Breast epithelium (tissue), 4 donors: Measurements from ENCODE around the gene CHCHD6. TPM values are rescaled to one million over a fixed set of nuclear protein-coding genes. Genes with fewer than 3 reads are reported as not detected.

Experiments used
- DNase-seq, 2 donors: peaks; one replicate each; pipeline ENCODE4 v3.0.0-alpha.2; 2019; ENCODE audit warnings: low spot score in 2 of 2
- H3K27ac ChIP-seq, 2 donors: fragments of 200-600 bp; sonication (generic) in 1 of 2; one replicate each; pipeline ENCODE4 v1.5.1; 2016 to 2019; ENCODE audit warnings: mild to moderate bottlenecking in 1 of 2
- H3K27me3 ChIP-seq, 2 donors: fragments of 200-600 bp; sonication (generic) in 1 of 2; one replicate each; pipeline versions ENCODE4 v1.5.1 to v1.6.0; 2017 to 2019; ENCODE audit warnings: control low read depth in 1 of 2, mild to moderate bottlenecking in 1 of 2
- H3K36me3 ChIP-seq: fragments of 200-600 bp; one replicate; pipeline ENCODE4 v1.5.1; 2019
- H3K4me1 ChIP-seq, 2 donors: fragments of 200-600 bp; sonication (generic); one replicate each; pipeline ENCODE4 v1.5.1; 2016 to 2019; ENCODE audit warnings: control low read depth in 1 of 2
- H3K4me3 ChIP-seq, 3 donors: fragments of 200-600 bp; sonication (generic); 1 replicate in 2 of 3; 2 replicates in 1 of 3; pipeline ENCODE4 v1.5.1; 2016 to 2019; ENCODE audit warnings: mild to moderate bottlenecking in 3 of 3, moderate library complexity in 2 of 3
- H3K9me3 ChIP-seq, 2 donors: fragments of 200-600 bp; sonication (generic) in 1 of 2; one replicate each; pipeline ENCODE4 v1.5.1; 2016 to 2019; ENCODE audit warnings: control low read depth in 1 of 2
- POLR2A ChIP-seq: fragments of 450-650 bp; IDR thresholded peaks from one replicate; pipeline ENCODE4 v1.6.1; 2016; ENCODE audit warnings: antibody characterized with exemption, mild to moderate bottlenecking, moderate library complexity
- POLR2AphosphoS5 ChIP-seq, 3 donors: sonication (generic); formaldehyde crosslinking; IDR thresholded peaks; one replicate each; pipeline ENCODE4 v1.6.1; 2017; ENCODE audit warnings: antibody characterized with exemption in 3 of 3
- intact Hi-C: fragments of 100-400 bp; cut with DNase I; formaldehyde crosslinking; loops from one replicate; pipeline ENCODE4 v1.15.1; 2023; ENCODE audit warnings: low total_unique reads
- total RNA-seq, 3 donors: library from RNA; depleted of rRNA; stranded (reverse); fragments of >200 nt; gene quantifications; one replicate each; pipeline ENCODE4 v1.1.0, GENCODE V29; 2016
- TF ChIP-seq, protein P1 (sequence below), 3 donors: fragments of 450-650 bp; IDR thresholded peaks; one replicate each; pipeline ENCODE4 v1.5.1; 2016 to 2017; ENCODE audit warnings: antibody characterized with exemption in 3 of 3, mild to moderate bottlenecking in 3 of 3, moderate library complexity in 3 of 3

CHCHD6 gene
- total RNA-seq, 3 donors from 2014 or later = 12.2 to 21.2 (median 19.3) TPM

DNA sequence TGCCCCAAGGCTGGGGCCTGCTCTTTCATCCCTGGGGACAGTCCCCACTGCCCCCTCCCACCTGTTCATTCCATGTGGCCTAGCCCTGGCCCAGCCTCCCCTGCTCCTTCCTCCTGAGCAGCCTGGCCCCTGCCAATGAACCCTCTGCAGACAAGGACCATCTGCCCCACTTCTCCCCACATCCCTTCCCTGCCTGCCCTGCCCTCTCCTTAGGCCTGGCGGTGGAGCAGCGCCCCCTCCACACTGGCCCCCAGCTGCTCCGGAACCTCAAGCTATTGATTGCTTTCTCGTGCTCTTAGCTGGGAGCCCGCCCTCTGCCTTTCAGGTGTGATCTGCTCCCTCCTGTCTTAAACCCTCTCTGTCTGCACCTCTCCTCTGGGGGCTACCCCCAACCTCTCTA, 286.9 kb downstream of the CHCHD6 start:
- peaks cover 21 to 30% of the 10 kb centered on the region in 2 donors for H3K4me1 ChIP-seq
- H3K27me3 ChIP-seq = no peaks in the 10 kb centered on the region

DNA sequence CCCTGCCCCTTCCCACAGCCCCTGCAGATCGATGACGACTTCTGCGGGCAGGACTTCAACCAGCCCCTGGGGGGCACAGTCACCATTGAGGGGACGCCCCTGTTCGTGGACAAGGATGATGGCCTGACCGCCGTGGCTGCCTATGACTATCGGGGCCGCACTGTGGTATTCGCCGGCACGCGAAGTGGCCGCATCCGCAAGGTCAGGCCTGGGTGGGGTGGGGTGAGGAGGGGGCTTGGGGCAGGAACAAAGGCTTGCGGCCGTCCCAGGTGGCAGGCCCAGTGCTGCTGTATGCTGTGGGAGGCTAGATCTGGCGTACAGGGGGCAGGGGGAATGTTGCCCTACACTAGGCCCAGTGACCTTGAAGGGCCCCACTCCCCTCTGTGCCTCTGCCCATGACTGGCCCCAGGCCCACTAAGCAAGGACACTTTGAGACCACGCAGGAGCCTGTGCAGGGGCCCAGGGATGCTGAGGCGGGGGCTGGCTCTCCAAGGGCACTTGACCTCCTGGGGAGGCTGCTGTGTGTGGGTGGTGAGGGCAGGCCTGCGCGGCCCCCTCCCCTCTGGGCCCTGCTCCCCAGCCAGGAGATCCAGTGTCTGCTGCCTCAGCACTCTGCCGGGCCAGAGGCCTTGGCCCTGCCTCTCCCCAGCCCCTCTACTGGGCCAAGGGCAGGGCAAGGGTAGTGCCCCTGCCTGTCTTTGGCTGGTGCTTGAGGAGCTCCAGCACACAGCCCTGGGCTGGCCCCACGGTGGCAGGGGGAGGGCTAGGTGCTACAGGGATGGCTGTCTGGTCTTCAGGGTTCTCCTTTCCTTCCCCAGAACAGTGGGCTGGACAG, 287.5 kb downstream of the CHCHD6 start:
- Histone ChIP-seq H3K4me3 (no peak overlapping the region), H3K9me3 (no peaks in the 10 kb centered on the region), H3K27me3 (no peaks in the 10 kb centered on the region), H3K36me3 (no peaks in the 10 kb centered on the region), H3K27ac (peak overlapping the region in 1 of 2 donors; percentile 88), H3K4me1 (peaks cover 21 to 28% of the 10 kb centered on the region in 2 donors)
- TF ChIP-seq POLR2A (no peak), POLR2AphosphoS5 (IDR thresholded peaks at IDR 0.05) (no peak)
- TF ChIP-seq, protein P1, sequence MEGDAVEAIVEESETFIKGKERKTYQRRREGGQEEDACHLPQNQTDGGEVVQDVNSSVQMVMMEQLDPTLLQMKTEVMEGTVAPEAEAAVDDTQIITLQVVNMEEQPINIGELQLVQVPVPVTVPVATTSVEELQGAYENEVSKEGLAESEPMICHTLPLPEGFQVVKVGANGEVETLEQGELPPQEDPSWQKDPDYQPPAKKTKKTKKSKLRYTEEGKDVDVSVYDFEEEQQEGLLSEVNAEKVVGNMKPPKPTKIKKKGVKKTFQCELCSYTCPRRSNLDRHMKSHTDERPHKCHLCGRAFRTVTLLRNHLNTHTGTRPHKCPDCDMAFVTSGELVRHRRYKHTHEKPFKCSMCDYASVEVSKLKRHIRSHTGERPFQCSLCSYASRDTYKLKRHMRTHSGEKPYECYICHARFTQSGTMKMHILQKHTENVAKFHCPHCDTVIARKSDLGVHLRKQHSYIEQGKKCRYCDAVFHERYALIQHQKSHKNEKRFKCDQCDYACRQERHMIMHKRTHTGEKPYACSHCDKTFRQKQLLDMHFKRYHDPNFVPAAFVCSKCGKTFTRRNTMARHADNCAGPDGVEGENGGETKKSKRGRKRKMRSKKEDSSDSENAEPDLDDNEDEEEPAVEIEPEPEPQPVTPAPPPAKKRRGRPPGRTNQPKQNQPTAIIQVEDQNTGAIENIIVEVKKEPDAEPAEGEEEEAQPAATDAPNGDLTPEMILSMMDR (IDR thresholded peaks at IDR 0.05) = no peak
- no peak for DNase-seq
- intact Hi-C loops = no loop called here

More for the DNA sequence above, 286.9 kb downstream of the CHCHD6 start:
- peak overlapping the region in 1 of 2 donors; percentile 88 for H3K27ac ChIP-seq
- intact Hi-C loops = no loop called here
- no peaks in the 10 kb centered on the region for H3K9me3 ChIP-seq
- TF ChIP-seq, protein P1 (IDR thresholded peaks at IDR 0.05) = no peak
- TF ChIP-seq POLR2AphosphoS5 (IDR thresholded peaks at IDR 0.05) = no peak
- TF ChIP-seq POLR2A = no peak
- DNase-seq = no peak
- H3K4me3 ChIP-seq = no peak overlapping the region
- H3K36me3 ChIP-seq = no peaks in the 10 kb centered on the region

DNA sequence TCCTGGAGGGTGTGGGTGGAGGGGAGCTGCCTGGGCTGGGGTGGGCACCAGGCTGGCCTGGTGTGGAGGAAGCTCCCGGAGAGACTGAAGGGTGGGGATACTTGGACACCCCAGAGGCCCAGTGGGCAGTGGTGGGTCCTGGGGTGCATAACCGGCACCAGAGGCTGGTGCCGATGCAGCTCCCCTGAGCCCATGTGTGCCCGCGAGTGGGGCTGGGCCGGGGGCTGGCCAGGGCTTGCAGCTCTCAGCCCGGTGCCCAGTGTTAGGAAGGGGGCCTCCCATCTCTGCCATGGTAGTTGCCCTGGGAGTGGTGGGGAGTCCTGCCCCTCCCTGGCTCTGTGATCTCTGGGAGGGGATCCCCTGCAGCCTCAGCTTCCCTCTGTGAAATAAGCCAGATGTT, 288.2 kb downstream of the CHCHD6 start:
- TF ChIP-seq POLR2AphosphoS5 (IDR thresholded peaks at IDR 0.05) (no peak), POLR2A (no peak)
- TF ChIP-seq, protein P1 (IDR thresholded peaks at IDR 0.05) = no peak

DNA sequence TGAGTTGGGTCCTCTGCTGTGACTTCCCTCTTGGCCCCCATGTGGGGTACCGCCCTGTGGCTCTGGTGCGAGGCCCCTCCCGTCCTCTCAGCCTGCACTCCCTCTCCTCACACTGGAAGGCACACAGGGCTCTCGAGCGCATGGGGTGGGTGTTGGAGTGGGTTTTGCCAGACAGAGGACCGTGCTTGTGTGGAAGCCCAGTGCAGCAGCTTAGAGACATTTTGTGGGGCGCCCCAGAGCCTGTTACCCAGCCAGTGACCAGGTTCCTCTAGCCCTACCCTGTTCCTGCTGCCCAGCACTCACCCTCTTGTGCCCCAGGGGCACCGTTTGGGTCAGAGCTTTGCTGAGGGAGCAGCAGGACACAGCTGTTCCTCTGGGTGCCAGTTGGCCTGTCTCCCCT, 288.7 kb downstream of the CHCHD6 start:
- Histone ChIP-seq H3K4me3 (no peak overlapping the region), H3K27me3 (no peaks in the 10 kb centered on the region), H3K27ac (peak overlapping the region in 1 of 2 donors; percentile 88), H3K36me3 (no peaks in the 10 kb centered on the region), H3K4me1 (peaks cover 21 to 32% of the 10 kb centered on the region in 2 donors), H3K9me3 (no peaks in the 10 kb centered on the region)
- intact Hi-C loops = no loop called here
- DNase-seq = no peak
- TF ChIP-seq, protein P1 (IDR thresholded peaks at IDR 0.05) = no peak
- TF ChIP-seq POLR2A (no peak), POLR2AphosphoS5 (IDR thresholded peaks at IDR 0.05) (no peak)

More for the DNA sequence above, 288.2 kb downstream of the CHCHD6 start:
- Histone ChIP-seq H3K27ac (peak overlapping the region in 1 of 2 donors; percentile 88), H3K9me3 (no peaks in the 10 kb centered on the region), H3K27me3 (no peaks in the 10 kb centered on the region), H3K4me1 (peaks cover 21 to 32% of the 10 kb centered on the region in 2 donors), H3K36me3 (no peaks in the 10 kb centered on the region), H3K4me3 (no peak overlapping the region)
- intact Hi-C loops = no loop called here
- no peak for DNase-seq

- Histone ChIP-seq H3K27ac (peak overlapping the region in 1 of 2 donors; percentile 88), H3K4me3 (no peak overlapping the region), H3K4me1 (peaks cover 21 to 32% of the 10 kb centered on the region in 2 donors), H3K36me3 (no peaks in the 10 kb centered on the region), H3K9me3 (no peaks in the 10 kb centered on the region), H3K27me3 (no peaks in the 10 kb centered on the region)
- intact Hi-C loops = no loop called here
- no peak for TF ChIP-seq POLR2AphosphoS5 (IDR thresholded peaks at IDR 0.05)
- no peak for TF ChIP-seq POLR2A
- TF ChIP-seq, protein P1 (IDR thresholded peaks at IDR 0.05) = no peak
- DNase-seq = no peak
These were observed 289.4 kb downstream of the CHCHD6 start for GRCh38 chr3:126993436-126993835.
